NCI-H1694 (cell line): ENCODE results near the gene MBP.
A peak's percentile ranks its signal among the peaks of the same experiment; 100 is the strongest.

Experiments
- DNase-seq: peaks from one replicate; lab custom pipeline; 2025; lab: John Stamatoyannopoulos, UW

Gene MBP

GRCh38 chr18:77065221-77065981 lies 67.2 kb downstream of the MBP start:
- no peak for DNase-seq

- no peak for DNase-seq
Measured at GRCh38 chr18:77063260-77063659, 69.3 kb downstream of the MBP start.

GRCh38 chr18:77062518-77063003 lies 70.0 kb downstream of the MBP start:
- no peak for DNase-seq

DNA sequence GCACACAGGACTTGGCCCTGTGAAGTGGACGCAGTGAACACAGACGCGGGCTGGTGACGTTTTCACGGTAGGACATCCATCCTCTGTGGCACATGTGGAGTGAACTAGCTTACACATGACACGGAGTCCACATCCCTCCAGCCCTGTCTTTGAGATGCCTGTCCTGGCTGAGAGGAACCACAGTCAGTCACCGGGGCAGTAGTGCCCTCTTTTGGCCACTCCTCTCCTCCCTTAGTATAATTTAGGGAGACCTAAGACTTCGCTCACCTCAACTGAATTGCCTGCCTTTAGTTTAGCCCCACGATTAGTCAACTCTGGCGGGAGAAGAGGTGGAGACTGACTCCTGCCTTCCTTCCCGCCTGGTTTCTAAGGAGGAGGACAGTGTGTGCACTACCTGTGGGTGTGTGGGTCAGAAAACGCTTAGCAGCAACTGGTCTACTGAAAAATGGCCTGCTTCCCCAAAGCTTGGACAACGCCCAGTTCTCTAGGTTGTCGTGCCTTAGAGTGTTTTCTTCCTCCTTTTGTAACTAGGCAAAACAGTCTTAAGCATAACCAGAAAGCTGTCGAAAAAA lies 70.6 kb downstream of the MBP start:
- no peak for DNase-seq

- DNase-seq, result no peak
Measured at GRCh38 chr18:77061281-77061945, 71.2 kb downstream of the MBP start.

DNA sequence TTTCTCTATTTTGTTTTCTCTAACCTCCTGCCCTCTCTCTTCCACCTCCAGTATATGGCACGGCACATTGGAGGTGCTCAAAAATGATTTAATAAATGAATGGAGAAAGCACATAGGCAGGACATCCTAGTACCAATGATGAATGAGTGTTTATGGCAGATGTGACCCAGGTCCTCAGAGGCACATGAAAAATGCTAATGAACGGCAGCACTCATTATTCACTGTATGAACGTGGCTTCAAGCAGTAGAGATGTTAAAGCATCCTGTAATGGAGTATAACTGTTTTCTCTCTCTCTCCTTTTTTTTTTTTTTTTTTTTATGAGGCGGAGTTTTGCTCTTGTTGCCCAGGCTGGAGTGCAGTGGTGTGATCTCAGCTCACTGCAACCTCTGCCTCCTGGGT lies 72.4 kb downstream of the MBP start:
- no peak for DNase-seq

DNA sequence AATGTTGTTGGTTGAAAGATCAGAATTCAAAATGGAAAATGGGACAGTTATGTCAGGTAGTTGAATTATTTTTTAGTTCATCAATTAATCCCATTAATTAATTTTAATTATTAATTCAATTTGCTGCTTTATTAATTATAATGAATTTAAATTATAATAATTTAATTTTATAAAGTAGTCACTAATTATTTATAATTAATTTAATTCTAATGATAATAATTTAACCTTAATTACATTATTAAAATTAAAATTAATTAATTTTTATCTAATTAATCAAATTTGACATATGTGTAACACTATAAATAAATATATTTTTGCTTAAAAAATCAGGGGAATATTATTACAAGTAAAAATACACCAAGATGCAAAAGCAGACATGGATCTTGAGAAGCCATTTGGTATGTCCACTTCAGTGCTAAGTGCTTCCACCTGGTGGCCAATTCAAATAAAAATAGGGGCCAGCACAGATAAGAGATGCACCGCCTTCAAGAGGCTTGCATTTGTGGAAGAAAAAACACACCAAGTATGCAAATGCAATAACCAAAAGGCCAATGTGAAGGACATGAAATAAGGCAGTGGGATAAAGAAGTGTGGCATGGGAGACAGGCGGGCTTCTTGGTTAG lies 73.2 kb downstream of the MBP start:
- DNase-seq, result peak; percentile 11

- DNase-seq, result no peak
Measured at GRCh38 chr18:77058290-77058835, 74.2 kb downstream of the MBP start.

- no peak for DNase-seq
Measured at GRCh38 chr18:77057006-77057395, 75.6 kb downstream of the MBP start.

- DNase-seq, result no peak
Measured at GRCh38 chr18:77056344-77057005, 76.1 kb downstream of the MBP start.

- no peak for DNase-seq
Measured at GRCh38 chr18:77055429-77056300, 76.9 kb downstream of the MBP start.

DNA sequence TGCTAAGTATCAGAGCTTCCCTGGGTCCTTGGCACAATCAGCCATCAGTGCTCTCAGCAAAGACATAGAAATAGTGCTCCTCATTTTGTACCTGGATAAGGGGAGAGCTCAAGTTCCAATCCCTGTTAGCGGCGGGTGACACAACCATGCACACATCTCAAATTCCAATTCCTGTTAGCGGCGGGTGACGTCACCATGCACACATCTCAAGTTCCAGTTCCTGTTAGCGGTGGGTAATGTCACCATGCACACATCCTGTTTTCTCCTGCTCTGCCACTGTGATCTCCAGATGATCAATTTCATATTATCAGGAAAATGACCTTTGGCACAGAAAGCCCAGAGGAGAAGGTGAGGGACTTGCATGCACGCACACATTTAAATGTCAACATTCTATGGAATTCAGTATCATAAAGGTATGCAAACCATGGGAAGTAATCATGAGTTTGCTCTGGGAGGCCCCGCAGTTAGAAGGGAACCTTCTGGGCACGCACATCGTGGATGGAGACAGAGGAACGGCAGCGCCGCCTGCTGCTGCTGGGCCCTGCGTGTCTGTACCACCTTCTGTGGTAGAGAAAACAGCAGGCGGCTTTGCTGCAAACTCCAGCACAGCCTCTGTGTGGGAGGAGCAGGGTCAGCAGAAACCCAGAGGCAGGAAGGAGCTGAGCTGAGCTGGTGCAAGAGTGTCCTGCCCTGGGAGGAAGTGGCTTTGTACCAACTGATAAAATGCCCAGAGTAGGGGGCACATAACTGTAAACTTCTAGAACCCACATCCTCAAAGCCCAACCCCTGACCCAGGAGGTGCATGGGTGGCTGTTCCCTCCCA lies 77.8 kb downstream of the MBP start:
- DNase-seq, result peak; percentile 55

DNA sequence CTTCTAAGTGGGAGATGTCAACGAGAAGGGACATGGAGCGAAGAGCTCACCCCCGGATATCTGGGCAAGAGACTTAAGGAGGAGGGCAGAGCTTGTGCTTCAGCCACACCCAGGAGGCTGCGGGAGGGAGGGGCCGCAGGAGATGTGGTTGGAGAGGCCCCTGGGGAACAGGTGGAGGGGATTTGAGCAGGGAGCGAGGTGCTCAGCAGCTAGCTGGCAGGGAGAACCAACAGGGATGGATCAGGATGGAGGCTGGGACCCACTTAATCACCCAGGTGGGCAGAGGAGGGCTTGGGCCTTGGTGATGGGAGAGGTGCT lies 78.3 kb downstream of the MBP start:
- DNase-seq, result no peak

DNA sequence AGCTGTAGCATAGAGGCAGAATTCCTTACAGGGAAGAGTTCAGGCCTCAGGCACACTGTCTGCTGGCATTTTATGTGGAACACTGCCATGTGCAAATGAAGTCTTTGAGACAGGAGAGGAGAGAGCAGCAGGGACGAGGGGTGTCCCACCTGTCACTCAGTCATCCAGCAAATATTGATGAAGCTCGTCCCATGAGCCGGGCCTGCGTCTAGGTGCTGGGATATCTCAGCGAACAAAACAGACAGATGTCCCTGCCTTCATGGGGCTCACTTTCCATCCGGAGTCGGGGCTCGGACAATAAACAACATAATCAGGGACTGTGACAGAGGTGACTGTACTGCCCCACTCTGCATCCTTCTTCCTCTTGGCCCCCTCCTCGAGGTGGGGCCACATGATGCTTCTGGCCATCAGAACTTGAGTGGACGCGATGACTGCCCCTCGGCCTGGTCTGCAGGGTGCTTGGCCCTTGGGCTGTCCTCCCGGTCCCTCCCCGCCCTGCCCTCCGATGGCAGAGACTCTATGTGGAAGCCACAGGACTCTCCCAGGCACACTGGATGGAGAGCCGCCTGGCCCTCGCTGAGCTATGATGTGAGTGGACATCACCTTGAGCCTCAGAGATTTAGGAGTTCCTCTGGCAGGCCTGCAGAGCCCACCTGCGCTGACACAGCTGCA lies 78.8 kb downstream of the MBP start:
- no peak for DNase-seq

- peak; percentile 40 for DNase-seq
Measured at GRCh38 chr18:77052983-77053309, 79.6 kb downstream of the MBP start.

- no peak for DNase-seq
Measured at GRCh38 chr18:77052297-77052982, 80.1 kb downstream of the MBP start.

DNA sequence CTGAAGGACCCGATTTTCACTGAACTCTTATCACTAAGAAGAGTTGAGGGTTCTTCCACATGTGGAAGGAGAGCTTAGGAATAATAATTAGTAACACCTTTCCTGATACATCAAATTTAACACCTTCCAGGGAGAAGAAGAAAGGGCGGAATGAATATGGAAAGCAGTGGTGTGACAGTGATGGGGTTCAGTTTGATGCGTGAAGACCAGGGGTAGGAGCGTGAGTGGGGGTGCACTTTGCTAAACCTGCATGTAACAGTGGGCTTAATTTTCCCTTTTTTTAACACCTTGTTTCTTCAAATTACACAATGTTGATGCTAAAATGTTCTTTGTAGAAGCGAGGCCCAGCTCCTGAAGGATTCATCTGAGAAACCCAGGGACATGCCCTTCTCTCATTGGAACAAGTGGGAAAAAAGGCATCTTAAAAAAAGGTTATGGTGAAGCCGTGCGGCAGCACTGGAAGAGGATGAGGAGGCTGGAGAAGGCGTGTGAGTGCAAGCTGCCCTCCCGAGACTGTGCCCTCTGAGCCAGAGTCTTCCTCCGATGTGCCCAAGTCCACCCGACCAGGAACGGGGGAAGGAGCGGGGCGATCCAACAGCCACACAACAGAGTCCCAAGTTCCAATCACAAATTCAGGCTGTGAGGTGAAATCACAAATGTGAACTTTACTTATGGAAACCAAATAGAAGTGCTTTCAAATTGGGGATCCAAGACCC lies 80.8 kb downstream of the MBP start:
- DNase-seq, result no peak

DNA sequence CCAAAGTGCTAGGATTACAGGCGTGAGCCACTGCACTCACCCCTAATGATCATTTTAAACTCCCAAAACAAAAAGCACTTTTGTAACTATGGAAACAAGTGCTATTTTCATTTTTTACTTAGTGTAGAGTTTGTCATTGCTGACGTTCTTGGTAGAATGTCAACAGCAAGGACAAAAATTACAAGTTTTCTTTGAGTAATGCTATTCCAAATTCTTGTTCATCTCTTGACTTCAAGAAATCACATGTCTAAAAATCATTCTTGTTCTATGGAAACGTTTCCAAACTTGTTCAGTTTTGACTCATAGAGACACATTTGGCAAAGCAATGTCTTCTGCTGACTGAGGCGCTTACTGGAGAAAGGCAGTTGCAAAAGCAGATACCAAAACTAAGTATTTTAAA lies 82.6 kb downstream of the MBP start:
- no peak for DNase-seq
